Right lung (tissue), 10 donors: ENCODE results near the gene OVCH1. TPM values are rescaled to one million over a fixed set of nuclear protein-coding genes. Genes with fewer than 3 reads are reported as not detected.
A peak's percentile ranks its signal among the peaks of the same experiment; 100 is the strongest.

ENCODE experiments used
- DNase-seq, 2 donors: peaks; one replicate each; pipeline ENCODE4 v3.0.0-alpha.2; 2013
- long read RNA-seq, 8 donors: transcript quantifications; one replicate each; lab custom pipeline, GENCODE V29; 2026
- polyA plus RNA-seq, 5 donors: library from polyadenylated mRNA; unstranded; fragments of 120-200 nt; gene quantifications; one replicate each; pipeline versions ENCODE4 v1.2.1 to v1.2.3, GENCODE V29; 2013; ENCODE audit warnings: inconsistent platforms in 1 of 5, low replicate concordance in 1 of 5; ENCODE audit not compliant: insufficient read length in 5 of 5, insufficient read depth in 1 of 5

The OVCH1 gene
- under 1 TPM in 1 of 5 donors, not detected in 4; 0.17 TPM for polyA plus RNA-seq
- long read RNA-seq, donor 1 = 0 reads
- long read RNA-seq, donor 2 = 0 reads
- long read RNA-seq, donor 3 = 0 reads
- long read RNA-seq, donor 4 = 0 reads
- long read RNA-seq, donor 5 = 0 reads
- long read RNA-seq, donor 6 = 0 reads
- long read RNA-seq, donor 7 = 0 reads
- long read RNA-seq, donor 8 = 0 reads

- DNase-seq = no peak
Observed at GRCh38 chr12:29497588-29497987, at the start of gene OVCH1. Gene OVCH1, minus strand, starts transcription at chr12:29497686. Its CDS starts 0 bp downstream, at chr12:29497686.

GRCh38 chr12:29547151-29547632 is 49.7 kb upstream of the OVCH1 start:
- no peak for DNase-seq

GRCh38 chr12:29546000-29546399 is 48.5 kb upstream of the OVCH1 start:
- no peak for DNase-seq

GRCh38 chr12:29545102-29545467 is 47.6 kb upstream of the OVCH1 start:
- DNase-seq = no peak

GRCh38 chr12:29544428-29545101 is 47.1 kb upstream of the OVCH1 start:
- no peak for DNase-seq

- peak; percentile 21 to 36 for DNase-seq
Observed at GRCh38 chr12:29543036-29543435, 45.5 kb upstream of the OVCH1 start.

GRCh38 chr12:29537298-29537697 is 39.8 kb upstream of the OVCH1 start:
- DNase-seq = no peak

GRCh38 chr12:29534935-29535334 is 37.4 kb upstream of the OVCH1 start:
- no peak for DNase-seq

GRCh38 chr12:29533815-29534489 is 36.5 kb upstream of the OVCH1 start:
- DNase-seq = no peak

- no peak for DNase-seq
Observed at GRCh38 chr12:29531471-29531870, 34.0 kb upstream of the OVCH1 start.

- no peak for DNase-seq
Observed at GRCh38 chr12:29530436-29530835, 33.0 kb upstream of the OVCH1 start.

GRCh38 chr12:29528161-29528560 is 30.7 kb upstream of the OVCH1 start:
- DNase-seq = no peak

- no peak for DNase-seq
Observed at GRCh38 chr12:29521951-29522350, 24.5 kb upstream of the OVCH1 start.

- peak; percentile 30 to 40 for DNase-seq
Observed at GRCh38 chr12:29519585-29520182, 22.2 kb upstream of the OVCH1 start.

GRCh38 chr12:29518407-29518806 is 20.9 kb upstream of the OVCH1 start:
- no peak for DNase-seq

GRCh38 chr12:29517264-29517663 is 19.8 kb upstream of the OVCH1 start:
- no peak for DNase-seq

- no peak for DNase-seq
Observed at GRCh38 chr12:29516431-29516875, 19.0 kb upstream of the OVCH1 start.

- no peak for DNase-seq
Observed at GRCh38 chr12:29510591-29511185, 13.2 kb upstream of the OVCH1 start.

GRCh38 chr12:29509503-29509902 is 12.0 kb upstream of the OVCH1 start:
- DNase-seq = no peak

- DNase-seq = no peak
Observed at GRCh38 chr12:29508949-29509348, 11.5 kb upstream of the OVCH1 start.

- no peak for DNase-seq
Observed at GRCh38 chr12:29505122-29505521, 7.6 kb upstream of the OVCH1 start.

- no peak for DNase-seq
Observed at GRCh38 chr12:29503283-29503682, 5.8 kb upstream of the OVCH1 start.
